Panc1 (cell line): ENCODE measurements around the gene TMUB2.

Experiments
- CTCF ChIP-seq: fragments of 450-650 bp; IDR thresholded peaks from 2 replicates; pipeline ENCODE4 v1.5.1; 2017; ENCODE audit warnings: mild to moderate bottlenecking
- SIN3A ChIP-seq: IDR thresholded peaks from 2 replicates; pipeline ENCODE4 v1.6.1; 2012; ENCODE audit warnings: low read depth, mild to moderate bottlenecking, low read length, moderate library complexity, borderline replicate concordance; ENCODE audit not compliant: insufficient read depth

- TF ChIP-seq CTCF (no peak), SIN3A (no peak)
Observed at GRCh38 chr17:44137891-44138709, 48.7 kb upstream of the TMUB2 start.
